GM18907 (cell line): Measurements from ENCODE around the gene SCAMP2.

ENCODE experiments used
- ATAC-seq: cut with Tn5 transposase; IDR thresholded peaks from one replicate; pipeline ENCODE4 v1.9.1; 2021; ENCODE audit warnings: mild to moderate bottlenecking, moderate library complexity; ENCODE audit not compliant: unreplicated experiment

SCAMP2 gene

DNA sequence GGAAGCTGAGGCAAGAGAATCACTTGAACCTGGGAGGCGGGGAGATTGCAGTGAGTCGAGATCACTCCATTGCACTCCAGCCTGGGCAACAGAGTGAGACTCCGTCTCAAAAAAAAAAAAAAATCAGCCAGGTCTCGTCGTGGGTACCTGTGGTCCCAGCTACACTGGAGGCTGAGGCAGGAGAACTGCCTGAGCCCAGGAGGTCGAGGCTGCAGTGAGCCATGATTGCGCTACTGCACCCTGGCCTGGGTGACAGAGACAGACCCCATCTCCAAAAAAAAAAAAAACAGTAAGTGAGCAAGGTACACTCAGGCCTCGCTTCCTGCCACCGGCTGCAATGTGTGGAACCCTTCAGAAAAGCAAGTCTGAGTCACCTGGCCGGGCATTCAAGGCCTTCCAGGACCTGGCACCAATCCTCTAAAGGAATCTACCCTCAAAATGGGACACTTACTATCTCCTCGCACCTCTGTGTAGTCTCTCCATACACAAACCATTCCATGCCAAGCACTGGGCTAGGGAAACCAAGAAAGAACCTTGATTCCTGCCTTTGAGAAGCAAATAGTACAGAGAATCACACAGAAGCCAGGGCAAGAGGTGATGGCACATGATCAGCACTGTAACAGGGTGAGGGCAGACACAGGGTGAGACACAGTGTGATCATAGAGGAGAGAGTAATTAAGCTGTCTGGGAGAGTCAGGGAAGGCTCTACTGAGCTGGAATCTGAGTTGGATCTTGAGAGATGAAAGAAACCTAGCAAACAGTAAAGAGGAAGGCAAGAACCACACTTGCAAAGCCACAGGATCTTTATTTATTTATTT, 9.7 kb downstream of the SCAMP2 start:
- no peak for ATAC-seq

DNA sequence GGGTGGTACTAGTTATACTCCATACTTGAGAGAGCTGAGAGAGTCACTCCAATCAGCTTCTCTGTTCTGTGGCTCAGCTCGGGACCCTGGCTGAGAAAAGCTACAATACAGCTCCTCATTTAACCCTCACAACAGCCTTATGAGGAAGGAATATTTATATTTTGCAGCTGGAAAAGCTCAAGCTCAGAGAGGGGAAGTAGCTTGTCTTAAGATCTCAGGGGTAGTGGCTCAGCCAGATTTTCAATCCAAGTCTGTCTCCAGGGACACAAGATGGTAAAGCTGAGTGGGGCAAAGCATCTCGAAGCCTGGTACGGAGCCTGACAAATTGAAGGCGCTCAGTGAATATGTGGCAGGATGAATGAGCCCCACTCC, 14.8 kb downstream of the SCAMP2 start:
- no peak for ATAC-seq

DNA sequence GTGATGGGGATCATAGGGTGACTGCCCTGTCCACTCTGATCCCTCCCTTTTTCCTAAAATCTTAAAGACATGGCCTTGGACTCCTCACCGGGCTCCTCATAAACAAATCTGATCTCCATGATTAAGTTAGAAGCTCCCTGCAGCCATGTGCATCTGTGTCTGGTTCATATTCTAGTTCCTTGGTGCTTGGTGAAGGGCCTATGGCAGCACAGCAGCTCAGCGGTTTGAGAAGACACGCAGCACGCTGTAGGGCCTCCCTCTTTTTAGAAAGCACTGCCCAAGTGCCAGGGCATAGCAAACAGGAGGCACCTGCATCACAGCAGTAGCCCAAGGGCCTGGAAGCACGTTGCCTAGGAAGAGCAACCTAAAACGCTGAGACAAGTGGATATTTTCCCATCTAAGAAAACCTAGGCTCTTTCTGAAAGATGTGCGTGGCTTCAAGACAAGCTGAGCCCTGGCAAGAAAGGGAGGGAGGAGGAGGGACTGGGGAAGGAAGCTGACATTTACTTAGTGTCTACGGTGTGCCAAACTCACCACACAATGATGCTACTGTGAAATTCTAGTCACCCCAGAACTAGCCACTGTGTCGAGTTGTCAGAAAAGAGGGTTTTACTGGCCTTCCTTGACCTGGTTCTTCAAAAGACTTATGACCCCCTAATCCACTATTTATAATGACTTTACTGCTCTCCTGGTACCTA, 15.3 kb downstream of the SCAMP2 start:
- peak; percentile 23 for ATAC-seq

DNA sequence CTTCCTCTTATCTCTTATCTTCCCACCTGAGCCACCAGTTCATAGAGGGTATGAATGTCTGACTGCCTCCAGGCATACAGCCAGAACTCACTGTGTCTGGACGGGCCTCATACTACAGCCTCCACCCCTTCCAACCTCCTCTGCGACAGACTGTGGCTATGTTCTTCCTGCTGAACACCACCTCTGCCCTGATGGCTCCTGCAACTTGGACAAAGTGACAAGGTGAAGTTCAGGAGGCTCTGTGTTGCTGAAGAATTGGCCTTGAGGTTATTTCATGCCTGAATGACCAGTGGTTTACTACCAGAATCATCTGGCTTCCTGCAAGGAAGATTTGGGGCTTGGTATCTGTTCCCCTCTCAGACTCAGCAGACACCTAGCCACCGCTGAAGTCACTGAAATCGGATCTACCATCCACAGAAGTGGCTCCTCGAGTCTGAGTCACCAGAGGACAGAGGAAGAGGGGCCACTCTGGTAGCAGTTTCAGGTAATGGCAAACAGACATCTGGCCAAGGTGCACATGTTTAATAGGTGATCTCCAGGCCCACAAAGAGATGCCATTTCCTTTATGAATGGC, 16.0 kb downstream of the SCAMP2 start:
- ATAC-seq: peak; percentile 71

- ATAC-seq: no peak
Measured at GRCh38 chr15:74856537-74856936, 16.6 kb downstream of the SCAMP2 start.

DNA sequence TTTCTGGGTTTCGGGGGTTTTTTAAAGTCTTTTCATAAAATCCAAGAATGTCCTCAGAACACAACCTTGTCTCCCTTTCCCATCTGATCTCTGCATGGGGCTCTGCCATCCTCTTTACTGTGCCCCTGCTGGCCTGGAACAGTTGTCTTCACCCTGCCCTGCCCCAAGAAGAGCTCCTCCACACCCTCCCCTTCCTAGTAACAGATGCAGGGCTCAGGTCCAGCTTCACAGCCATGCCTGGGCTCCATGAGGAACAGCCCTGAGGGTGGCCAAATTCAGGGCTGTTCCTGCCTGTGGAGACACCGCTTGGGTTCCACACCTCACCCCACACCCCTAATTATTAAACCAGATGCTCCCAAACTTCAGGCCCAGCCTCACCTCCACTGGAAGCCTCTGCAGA, 17.3 kb downstream of the SCAMP2 start:
- no peak for ATAC-seq

DNA sequence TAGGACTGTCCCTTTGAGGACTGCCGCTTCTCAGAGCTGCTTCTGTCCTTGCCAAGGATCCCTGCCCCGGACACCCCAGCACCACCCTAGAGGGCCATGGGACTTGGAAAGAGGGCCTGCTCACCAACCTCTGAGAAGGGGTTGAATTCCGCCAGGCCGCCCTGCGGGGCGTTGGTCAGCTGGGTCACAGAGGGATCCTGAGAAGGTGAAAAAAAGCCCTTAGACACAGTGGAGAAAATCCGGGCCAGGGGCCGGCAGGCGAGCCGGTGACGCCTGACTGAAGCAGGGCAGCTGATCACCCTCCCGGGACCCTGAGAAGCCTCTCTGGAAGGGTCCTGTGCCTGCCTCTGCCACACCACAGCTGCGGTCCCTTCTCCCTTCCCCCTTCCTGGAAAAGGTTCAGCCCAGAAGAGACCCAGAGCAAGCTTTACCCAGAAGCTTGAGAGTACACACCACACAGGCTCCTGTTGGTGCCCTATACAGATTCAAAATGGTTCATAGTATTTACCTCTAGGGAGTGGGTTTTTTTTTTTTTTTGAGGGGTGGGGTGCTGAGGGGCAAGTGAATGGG, 18.6 kb downstream of the SCAMP2 start:
- no peak for ATAC-seq

DNA sequence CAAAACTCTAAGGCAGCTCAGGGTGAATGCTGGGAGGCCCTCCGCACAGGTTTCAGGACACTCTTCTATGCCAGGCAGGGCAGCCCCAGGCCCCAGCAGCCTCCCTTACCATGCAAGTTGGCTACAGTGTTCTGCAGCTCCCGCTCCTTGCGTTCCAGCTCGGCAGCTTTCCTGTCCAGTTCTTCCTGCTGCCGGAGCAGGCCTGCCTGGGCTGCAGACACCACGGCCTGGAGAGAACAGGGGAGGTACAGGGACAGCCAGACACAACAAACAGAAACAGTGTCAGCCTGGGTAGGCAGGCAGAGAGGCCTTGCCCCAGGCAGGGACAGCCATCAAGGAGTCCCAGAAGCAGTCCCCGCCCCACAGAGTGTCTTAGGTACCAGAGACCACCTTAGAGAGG, 21.2 kb downstream of the SCAMP2 start:
- no peak for ATAC-seq

DNA sequence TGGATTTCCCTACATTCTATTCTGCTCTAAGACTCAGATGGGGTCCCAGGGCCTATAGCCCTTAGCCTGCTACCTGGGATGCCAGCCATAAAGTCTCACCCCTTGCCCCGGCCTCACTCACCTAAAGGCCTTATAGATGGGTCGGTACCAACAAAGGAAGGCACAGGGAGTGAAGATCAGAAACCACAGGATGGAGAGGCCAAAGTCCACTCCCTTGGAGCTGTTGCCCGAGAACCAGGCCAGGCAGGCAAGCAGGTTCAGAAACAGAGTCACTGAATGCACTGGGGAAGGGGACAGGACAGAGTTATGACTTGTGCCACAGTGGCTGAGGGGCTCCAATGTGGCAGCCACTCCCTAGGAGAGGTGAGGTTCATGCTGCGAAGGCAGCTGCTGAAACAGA, 22.8 kb downstream of the SCAMP2 start:
- no peak for ATAC-seq

GRCh38 chr15:74847432-74847831, 25.7 kb downstream of the SCAMP2 start:
- ATAC-seq: no peak

GRCh38 chr15:74845581-74845980, 27.6 kb downstream of the SCAMP2 start:
- ATAC-seq: no peak

GRCh38 chr15:74845208-74845568, 28.0 kb downstream of the SCAMP2 start:
- no peak for ATAC-seq

- ATAC-seq: no peak
Measured at GRCh38 chr15:74844319-74845207, 28.6 kb downstream of the SCAMP2 start.

- ATAC-seq: no peak
Measured at GRCh38 chr15:74843891-74844299, 29.3 kb downstream of the SCAMP2 start.

GRCh38 chr15:74843445-74843828, 29.7 kb downstream of the SCAMP2 start:
- no peak for ATAC-seq

GRCh38 chr15:74842581-74843444, 30.4 kb downstream of the SCAMP2 start, which contains the start of gene ULK3:
Gene ULK3, minus strand, starts transcription at chr15:74843156. Its CDS starts 51 bp downstream, at chr15:74843105.
- ATAC-seq: peak; percentile 78

GRCh38 chr15:74841891-74842373, 31.2 kb downstream of the SCAMP2 start:
- ATAC-seq: no peak

DNA sequence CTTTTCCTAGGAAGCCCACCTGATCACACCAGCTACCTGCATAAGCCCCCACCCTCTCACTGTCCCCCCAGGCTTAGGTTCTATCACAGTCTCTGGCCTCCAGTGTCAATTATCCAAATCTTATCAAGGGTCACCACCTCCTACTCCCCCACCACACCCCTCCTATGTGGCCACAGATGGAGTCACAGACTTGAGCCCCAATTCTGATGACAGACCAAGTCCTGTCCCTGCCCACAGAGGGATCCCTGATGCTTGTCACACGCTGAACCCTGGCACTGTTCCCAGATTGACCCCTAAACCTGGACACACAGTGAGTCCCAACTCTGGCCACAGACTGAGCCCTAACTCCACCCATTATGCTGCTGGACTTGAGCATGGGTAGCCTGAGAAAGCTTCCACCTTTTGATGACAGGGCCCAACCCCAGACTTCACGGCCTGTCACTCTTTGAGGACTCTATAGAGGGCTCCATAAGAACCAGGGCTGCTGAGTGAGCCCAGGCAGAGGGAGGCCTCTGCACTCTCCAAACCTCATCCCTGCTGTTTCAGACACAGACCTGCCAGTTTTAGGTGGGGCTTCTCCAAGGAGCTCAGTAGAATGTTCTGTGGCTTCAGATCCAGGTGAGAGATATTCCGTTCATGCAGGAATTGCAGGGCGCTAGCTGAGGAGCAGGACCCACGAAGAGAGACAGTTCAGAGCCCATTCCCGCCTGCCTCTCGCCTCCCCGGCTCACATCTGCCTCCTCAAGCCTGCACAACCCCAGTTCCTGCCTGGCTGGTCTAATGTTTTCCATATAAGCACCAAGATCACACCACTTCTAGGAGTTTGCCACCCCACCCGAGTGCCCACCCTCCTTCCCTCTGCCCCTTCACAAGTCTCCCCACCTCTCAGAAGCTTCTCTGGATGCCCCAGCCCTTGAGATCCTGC, 32.1 kb downstream of the SCAMP2 start:
- no peak for ATAC-seq
